ENCODE data around the gene AMPD2.

The AMPD2 gene

DNA sequence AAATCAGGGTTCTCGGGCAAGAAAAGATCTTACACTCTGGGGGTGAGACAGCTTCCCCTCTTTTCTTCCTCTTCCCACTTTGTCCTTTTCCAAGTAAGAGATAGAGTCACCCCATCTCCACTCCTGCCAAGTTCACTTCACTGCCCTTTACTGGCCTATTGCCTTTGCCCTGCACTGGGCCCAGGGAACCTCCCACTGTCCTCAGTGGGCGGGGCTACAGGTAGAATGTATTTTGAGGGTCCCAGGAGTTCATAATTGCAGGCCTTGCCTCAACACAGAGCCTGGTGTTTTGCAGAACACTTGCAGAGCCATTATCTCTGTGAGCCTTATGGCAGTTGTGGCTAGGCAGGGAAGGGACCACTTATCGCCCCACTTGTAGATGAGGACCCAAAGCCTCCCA is 3.3 kb downstream of the AMPD2 start:
- TF ChIP-seq, protein P1, sequence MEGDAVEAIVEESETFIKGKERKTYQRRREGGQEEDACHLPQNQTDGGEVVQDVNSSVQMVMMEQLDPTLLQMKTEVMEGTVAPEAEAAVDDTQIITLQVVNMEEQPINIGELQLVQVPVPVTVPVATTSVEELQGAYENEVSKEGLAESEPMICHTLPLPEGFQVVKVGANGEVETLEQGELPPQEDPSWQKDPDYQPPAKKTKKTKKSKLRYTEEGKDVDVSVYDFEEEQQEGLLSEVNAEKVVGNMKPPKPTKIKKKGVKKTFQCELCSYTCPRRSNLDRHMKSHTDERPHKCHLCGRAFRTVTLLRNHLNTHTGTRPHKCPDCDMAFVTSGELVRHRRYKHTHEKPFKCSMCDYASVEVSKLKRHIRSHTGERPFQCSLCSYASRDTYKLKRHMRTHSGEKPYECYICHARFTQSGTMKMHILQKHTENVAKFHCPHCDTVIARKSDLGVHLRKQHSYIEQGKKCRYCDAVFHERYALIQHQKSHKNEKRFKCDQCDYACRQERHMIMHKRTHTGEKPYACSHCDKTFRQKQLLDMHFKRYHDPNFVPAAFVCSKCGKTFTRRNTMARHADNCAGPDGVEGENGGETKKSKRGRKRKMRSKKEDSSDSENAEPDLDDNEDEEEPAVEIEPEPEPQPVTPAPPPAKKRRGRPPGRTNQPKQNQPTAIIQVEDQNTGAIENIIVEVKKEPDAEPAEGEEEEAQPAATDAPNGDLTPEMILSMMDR (IDR thresholded peaks at IDR 0.05; ENCODE audit: low read depth, low read length) = no peak
- Histone ChIP-seq H3K36me3 (peaks cover 32% of the 10 kb centered on the region), H3K27me3 (no peaks in the 10 kb centered on the region), H3K9me3 (no peaks in the 10 kb centered on the region), H3K4me1 (peaks cover 49% of the 10 kb centered on the region), H3K4me3 (ENCODE audit: low read depth, low read length) (no peak overlapping the region)
- no peak for DNase-seq

DNA sequence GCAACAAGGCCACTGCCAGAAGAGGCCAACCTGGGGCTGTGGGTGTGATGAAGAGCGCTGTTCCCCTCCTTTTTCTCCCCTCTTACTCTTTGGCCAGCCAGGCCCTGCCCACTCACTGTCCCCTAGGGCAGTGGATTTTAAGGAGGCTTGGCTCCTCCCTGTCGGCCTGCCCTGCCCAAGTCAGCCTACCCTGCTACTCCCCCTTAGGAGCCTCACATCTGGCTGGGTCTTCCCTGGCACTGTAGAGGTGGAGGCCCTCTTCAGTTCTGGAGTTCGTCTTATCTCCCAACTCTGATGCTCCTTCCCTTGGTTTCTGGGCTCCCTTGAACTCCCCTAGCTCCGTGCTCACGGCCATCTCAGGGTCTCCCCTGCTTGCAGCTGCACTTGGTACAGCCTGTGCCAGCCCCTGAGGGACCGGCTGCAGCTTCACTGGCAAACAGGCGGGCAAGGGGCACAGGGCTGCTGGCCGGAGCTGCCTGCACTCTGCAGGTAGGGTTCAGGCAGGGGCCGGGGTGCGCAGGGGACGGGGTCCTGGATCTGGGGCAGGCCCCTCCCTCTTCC is 4.0 kb downstream of the AMPD2 start:
- TF ChIP-seq, protein P1 (IDR thresholded peaks at IDR 0.05; ENCODE audit: low read depth, low read length) = no peak
- no peaks in the 10 kb centered on the region for H3K9me3 ChIP-seq
- H3K4me1 ChIP-seq = peaks cover 42% of the 10 kb centered on the region
- H3K27me3 ChIP-seq = no peaks in the 10 kb centered on the region
- H3K36me3 ChIP-seq = peaks cover 40% of the 10 kb centered on the region
- H3K4me3 ChIP-seq (ENCODE audit: low read depth, low read length) = no peak overlapping the region
- DNase-seq = peak; percentile 10

DNA sequence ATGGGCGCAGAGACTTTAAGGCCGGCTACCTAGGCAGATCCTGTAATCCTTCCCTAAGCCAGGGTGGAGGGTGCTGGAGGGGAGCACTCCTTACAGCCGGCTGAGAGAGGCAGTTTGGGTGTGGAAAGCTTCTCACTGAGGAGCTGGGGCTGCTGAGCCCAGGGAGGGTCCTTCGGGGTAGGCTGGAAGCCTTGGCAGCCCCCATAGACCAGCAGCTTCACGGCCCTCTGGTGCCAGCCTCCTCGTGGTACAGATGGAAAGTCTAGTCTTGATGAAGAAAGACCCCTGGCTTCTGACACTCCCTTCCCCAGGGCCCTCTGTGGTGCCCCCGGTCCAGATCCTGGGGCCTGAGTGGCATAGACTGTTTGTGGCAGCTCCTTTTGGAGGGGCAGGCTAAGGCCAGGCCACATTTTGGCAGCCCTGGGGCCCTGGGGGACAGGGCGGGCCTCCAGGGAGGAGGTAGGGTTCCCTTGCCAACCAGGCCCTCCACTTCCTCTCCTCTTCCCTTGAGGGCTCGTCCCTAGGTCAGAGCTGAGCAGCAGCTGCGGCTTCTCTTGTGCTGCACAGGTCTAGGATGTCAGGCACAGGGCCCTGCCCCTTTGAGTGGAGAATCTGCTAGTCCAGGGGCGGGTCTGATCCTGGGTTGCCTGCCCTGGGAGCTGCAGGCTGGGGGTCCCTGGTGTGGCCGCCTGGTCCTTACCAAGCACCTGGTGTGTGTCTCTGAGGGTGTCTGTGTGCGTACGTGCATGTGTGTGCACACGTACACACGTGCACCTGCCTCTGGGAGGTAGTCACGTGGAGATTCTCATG is 4.8 kb downstream of the AMPD2 start:
- TF ChIP-seq, protein P1 (IDR thresholded peaks at IDR 0.05; ENCODE audit: low read depth, low read length) = no peak
- peak; percentile 55 for DNase-seq

DNA sequence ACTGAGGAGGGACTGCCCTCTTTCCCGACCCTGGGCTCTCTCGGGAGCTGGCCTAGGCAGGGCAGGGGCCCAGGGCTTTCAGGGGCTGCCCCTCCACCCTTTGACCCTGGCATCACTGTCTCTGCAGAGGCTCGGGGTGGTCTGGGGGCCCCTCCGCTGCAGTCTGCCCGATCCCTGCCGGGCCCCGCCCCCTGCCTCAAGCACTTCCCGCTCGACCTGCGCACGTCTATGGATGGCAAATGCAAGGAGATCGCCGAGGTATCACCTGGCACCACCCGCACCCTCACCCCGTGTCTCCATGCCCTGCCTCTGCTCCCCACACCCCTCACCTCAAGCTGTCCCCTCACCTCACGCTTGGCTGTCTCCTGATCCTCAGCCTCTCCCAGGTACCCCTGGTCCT is 5.5 kb downstream of the AMPD2 start:
- Histone ChIP-seq H3K4me3 (ENCODE audit: low read depth, low read length) (no peak overlapping the region), H3K4me1 (peaks cover 33% of the 10 kb centered on the region), H3K9me3 (no peaks in the 10 kb centered on the region), H3K36me3 (peaks cover 55% of the 10 kb centered on the region), H3K27me3 (no peaks in the 10 kb centered on the region)
- peak; percentile 9 for DNase-seq
- TF ChIP-seq, protein P1 (IDR thresholded peaks at IDR 0.05; ENCODE audit: low read depth, low read length) = no peak

More for the DNA sequence above, 4.8 kb downstream of the AMPD2 start:
- Histone ChIP-seq H3K9me3 (no peaks in the 10 kb centered on the region), H3K27me3 (no peaks in the 10 kb centered on the region), H3K4me3 (ENCODE audit: low read depth, low read length) (no peak overlapping the region), H3K36me3 (peaks cover 47% of the 10 kb centered on the region), H3K4me1 (peaks cover 34% of the 10 kb centered on the region)

DNA sequence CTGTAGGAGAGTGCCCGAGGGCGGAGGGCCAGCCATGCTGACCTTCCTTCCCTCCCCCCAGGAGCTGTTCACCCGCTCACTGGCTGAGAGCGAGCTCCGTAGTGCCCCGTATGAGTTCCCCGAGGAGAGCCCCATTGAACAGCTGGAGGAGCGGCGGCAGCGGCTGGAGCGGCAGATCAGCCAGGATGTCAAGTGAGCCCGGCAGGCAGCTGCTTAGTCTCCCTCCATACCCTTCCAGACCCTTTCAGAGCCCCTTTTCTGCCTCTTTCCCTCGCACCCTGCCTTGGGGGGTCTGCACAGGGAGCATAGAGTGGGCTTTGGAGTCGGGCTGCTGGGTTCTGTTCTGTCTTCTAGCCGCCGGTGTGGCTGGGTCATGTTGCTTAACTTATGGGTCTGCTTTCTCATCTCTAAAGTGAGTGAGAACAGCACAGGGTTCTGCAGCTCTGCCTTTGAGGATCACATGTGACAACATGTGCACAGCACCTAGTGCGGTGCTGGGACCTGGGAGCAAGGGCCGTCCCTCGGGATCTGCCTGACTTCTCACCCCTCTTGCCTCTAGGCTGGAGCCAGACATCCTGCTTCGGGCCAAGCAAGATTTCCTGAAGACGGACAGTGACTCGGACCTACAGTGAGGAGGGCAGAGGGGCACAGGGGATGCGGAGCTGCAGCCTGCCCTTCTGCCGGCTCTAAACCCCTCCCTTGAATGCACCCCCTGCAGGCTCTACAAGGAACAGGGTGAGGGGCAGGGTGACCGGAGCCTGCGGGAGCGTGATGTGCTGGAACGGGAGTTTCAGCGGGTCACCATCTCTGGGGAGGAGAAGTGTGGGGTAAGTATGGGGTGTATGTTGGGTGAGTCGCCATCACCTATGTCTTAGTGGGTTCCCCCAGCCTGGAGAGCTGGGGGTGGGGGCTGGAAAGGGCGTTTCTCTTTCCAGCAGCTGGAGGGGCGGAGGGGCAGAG is 6.2 kb downstream of the AMPD2 start:
- Histone ChIP-seq H3K4me3 (ENCODE audit: low read depth, low read length) (no peak overlapping the region), H3K36me3 (peaks cover 59% of the 10 kb centered on the region), H3K9me3 (no peaks in the 10 kb centered on the region), H3K27me3 (no peaks in the 10 kb centered on the region), H3K4me1 (peaks cover 36% of the 10 kb centered on the region)
- TF ChIP-seq, protein P1 (IDR thresholded peaks at IDR 0.05; ENCODE audit: low read depth, low read length) = no peak
- peak; percentile 27 for DNase-seq

All from BE2C (cell line).